Peyer's patch (tissue), 4 donors: ENCODE results near the gene DAPL1.

ENCODE experiments used
- POLR2A ChIP-seq, 2 donors: fragments of 450-650 bp; IDR thresholded peaks; one replicate each; pipeline ENCODE4 v1.5.1; 2017; ENCODE audit warnings: antibody characterized with exemption in 2 of 2, mild to moderate bottlenecking in 2 of 2, moderate library complexity in 2 of 2
- TF ChIP-seq, protein P1 (sequence below), 6 experiments: fragments of 450-650 bp in 4 of 6; fragments of 200-600 bp in 2 of 6; sonication (generic) in 1 of 6; IDR thresholded peaks; one replicate each; pipeline ENCODE4 v1.5.1; 2017 to 2019; ENCODE audit warnings: antibody characterized with exemption in 6 of 6, mild to moderate bottlenecking in 3 of 6, moderate library complexity in 1 of 6

GRCh38 chr2:158779621-158780020 is 15.5 kb upstream of the DAPL1 start:
- TF ChIP-seq, protein P1, sequence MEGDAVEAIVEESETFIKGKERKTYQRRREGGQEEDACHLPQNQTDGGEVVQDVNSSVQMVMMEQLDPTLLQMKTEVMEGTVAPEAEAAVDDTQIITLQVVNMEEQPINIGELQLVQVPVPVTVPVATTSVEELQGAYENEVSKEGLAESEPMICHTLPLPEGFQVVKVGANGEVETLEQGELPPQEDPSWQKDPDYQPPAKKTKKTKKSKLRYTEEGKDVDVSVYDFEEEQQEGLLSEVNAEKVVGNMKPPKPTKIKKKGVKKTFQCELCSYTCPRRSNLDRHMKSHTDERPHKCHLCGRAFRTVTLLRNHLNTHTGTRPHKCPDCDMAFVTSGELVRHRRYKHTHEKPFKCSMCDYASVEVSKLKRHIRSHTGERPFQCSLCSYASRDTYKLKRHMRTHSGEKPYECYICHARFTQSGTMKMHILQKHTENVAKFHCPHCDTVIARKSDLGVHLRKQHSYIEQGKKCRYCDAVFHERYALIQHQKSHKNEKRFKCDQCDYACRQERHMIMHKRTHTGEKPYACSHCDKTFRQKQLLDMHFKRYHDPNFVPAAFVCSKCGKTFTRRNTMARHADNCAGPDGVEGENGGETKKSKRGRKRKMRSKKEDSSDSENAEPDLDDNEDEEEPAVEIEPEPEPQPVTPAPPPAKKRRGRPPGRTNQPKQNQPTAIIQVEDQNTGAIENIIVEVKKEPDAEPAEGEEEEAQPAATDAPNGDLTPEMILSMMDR (IDR thresholded peaks at IDR 0.05): no peak
- TF ChIP-seq POLR2A (IDR thresholded peaks at IDR 0.05): no peak
